ENCODE measurements around the gene RGL1. TPM values are rescaled to one million over a fixed set of nuclear protein-coding genes. Genes with fewer than 3 reads are reported as not detected.

The RGL1 gene
- total RNA-seq, 1 experiment from 2014 or later: 1.5 TPM

GRCh38 chr1:183975651-183976050, 170.7 kb downstream of the RGL1 start:
- H3K4me3 ChIP-seq (ENCODE audit: low read length): no peak overlapping the region
- H3K27ac ChIP-seq (ENCODE audit: low read length): no peak overlapping the region
- H3K4me1 ChIP-seq (ENCODE audit: insufficient read depth, low read length): no peaks in the 10 kb centered on the region
- H3K9me3 ChIP-seq (ENCODE audit: low read length): no peaks in the 10 kb centered on the region
- no peaks in the 10 kb centered on the region for H4K20me1 ChIP-seq (ENCODE audit: low read length)
- no peaks in the 10 kb centered on the region for H3K79me2 ChIP-seq (ENCODE audit: low read length)
- H3K9me2 ChIP-seq (replicated peaks; ENCODE audit: low read length): no peaks in the 10 kb centered on the region
- ChIA-PET CTCF (no interaction called here), POLR2A (ENCODE audit: unreplicated experiment) (no interaction called here)
- H2AFZ ChIP-seq (ENCODE audit: low read length): no peak overlapping the region
- DNase-seq (no peak), ATAC-seq (no peak)
- H3K9ac ChIP-seq (ENCODE audit: low read length): no peak overlapping the region
- H3K27me3 ChIP-seq (ENCODE audit: low read length): no peaks in the 10 kb centered on the region
- intact Hi-C loops (cut with micrococcal nuclease): no loop called here
- no TSS peak for BruUV-seq (replicated peaks)
- H3F3A ChIP-seq (ENCODE audit: low read length, unreplicated experiment): no peaks in the 10 kb centered on the region
- TF ChIP-seq EZH2phosphoT487 (IDR thresholded peaks at IDR 0.05; ENCODE audit: borderline replicate concordance, low read length) (no peak), EZH2 (IDR thresholded peaks at IDR 0.05; ENCODE audit: low read length, unreplicated experiment) (no peak), CTCF (conservative IDR thresholded peaks at IDR 0.05; ENCODE audit: low read depth, low read length) (no peak)
- no peaks in the 10 kb centered on the region for H3K36me3 ChIP-seq (ENCODE audit: low read depth, low read length)
- no peak overlapping the region for H3K4me2 ChIP-seq (ENCODE audit: low read length)

GRCh38 chr1:183977717-183978116, 172.8 kb downstream of the RGL1 start:
- Histone ChIP-seq H3F3A (ENCODE audit: low read length, unreplicated experiment) (no peaks in the 10 kb centered on the region), H3K4me2 (ENCODE audit: low read length) (no peak overlapping the region), H4K20me1 (ENCODE audit: low read length) (no peaks in the 10 kb centered on the region), H3K9me3 (ENCODE audit: low read length) (no peaks in the 10 kb centered on the region), H3K9me2 (replicated peaks; ENCODE audit: low read length) (no peaks in the 10 kb centered on the region), H2AFZ (ENCODE audit: low read length) (no peak overlapping the region), H3K27ac (ENCODE audit: low read length) (no peak overlapping the region), H3K4me1 (ENCODE audit: insufficient read depth, low read length) (no peaks in the 10 kb centered on the region), H3K9ac (ENCODE audit: low read length) (no peak overlapping the region), H3K27me3 (ENCODE audit: low read length) (no peaks in the 10 kb centered on the region), H3K79me2 (ENCODE audit: low read length) (no peaks in the 10 kb centered on the region), H3K4me3 (ENCODE audit: low read length) (no peak overlapping the region), H3K36me3 (ENCODE audit: low read depth, low read length) (no peaks in the 10 kb centered on the region)
- ATAC-seq (no peak), DNase-seq (no peak)
- BruUV-seq (replicated peaks): no TSS peak
- POLR2A ChIA-PET (ENCODE audit: unreplicated experiment): no interaction called here
- intact Hi-C loops (cut with micrococcal nuclease): no loop called here
- TF ChIP-seq CTCF (conservative IDR thresholded peaks at IDR 0.05; ENCODE audit: low read depth, low read length): no peak
- TF ChIP-seq EZH2 (IDR thresholded peaks at IDR 0.05; ENCODE audit: low read length, unreplicated experiment): no peak
- no peak for TF ChIP-seq EZH2phosphoT487 (IDR thresholded peaks at IDR 0.05; ENCODE audit: borderline replicate concordance, low read length)
- CTCF ChIA-PET: interaction anchor here (0.6 kb wide), 1 partner anchor 293 kb away, joined by 3 read pairs; no protein-coding TSS in a partner anchor

Other genes with a start within 250 kb of the RGL1 start
- gene NCF2, start 214.7 kb upstream of the RGL1 start, total RNA-seq (2014; rRNA removed): 26.1 and 31.3 TPM in 2 replicates
- gene ARPC5, start 169.3 kb upstream of the RGL1 start, total RNA-seq (2014; rRNA removed): 60.0 and 76.1 TPM in 2 replicates
- not detected in 2 replicates for gene APOBEC4, start 151.8 kb upstream of the RGL1 start, total RNA-seq (2014; rRNA removed)
- 0.26 and 0.86 TPM in 2 replicates for gene COLGALT2, start 232.6 kb downstream of the RGL1 start, total RNA-seq (2014; rRNA removed)
- 23.0 and 29.7 TPM in 2 replicates for gene TSEN15, start 246.6 kb downstream of the RGL1 start, total RNA-seq (2014; rRNA removed)

Data from PC-3 (cell line).